GM12878 (cell line): ENCODE data around the gene FADD.

ENCODE experiments used
- FOXK2 ChIP-seq: fragments of 450-650 bp; IDR thresholded peaks from 2 replicates; pipeline ENCODE4 v1.6.1; 2017; ENCODE audit warnings: mild to moderate bottlenecking, moderate library complexity
- MAX ChIP-seq: IDR thresholded peaks from 2 replicates; pipeline ENCODE4 v1.6.1; 2012; ENCODE audit warnings: low read depth, low read length, improper control_type of control experiment
- SMC3 ChIP-seq: IDR thresholded peaks from 2 replicates; pipeline ENCODE4 v1.6.1; 2011; ENCODE audit warnings: low read length, improper control_type of control experiment, borderline replicate concordance
- SP1 ChIP-seq: IDR thresholded peaks from one replicate; pipeline ENCODE4 v1.6.1; 2011; ENCODE audit warnings: low read depth, low read length
- TF ChIP-seq, protein P1 (sequence below): fragments of 450-650 bp; IDR thresholded peaks from 2 replicates; pipeline ENCODE4 v1.6.1; 2017; ENCODE audit warnings: borderline replicate concordance
- TF ChIP-seq, protein P2 (sequence below): IDR thresholded peaks from 2 replicates; pipeline ENCODE4 v1.6.1; 2012; ENCODE audit warnings: mild to moderate bottlenecking, low read depth, low read length

DNA sequence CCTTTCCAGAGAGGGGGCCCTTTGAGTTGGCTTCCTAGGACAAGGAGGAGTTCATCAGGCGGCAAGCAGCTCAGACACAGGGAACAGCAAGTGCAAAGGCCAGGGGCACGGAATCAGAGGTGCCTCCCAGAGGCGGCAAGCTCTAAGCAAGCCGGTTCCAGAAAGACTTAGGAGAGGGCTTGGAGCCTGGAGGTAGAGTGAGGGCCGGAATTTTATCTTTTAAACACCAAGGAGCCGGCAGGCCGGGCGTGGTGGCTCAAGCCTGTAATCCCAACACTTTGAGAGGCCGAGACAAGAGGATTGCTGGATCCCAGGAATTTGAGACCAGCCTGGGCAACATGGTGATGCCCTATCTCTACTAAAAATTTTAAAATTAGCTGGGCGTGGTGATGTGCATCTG lies 26.6 kb downstream of the FADD start:
- TF ChIP-seq SMC3 (no peak), MAX (no peak), SP1 (no peak), FOXK2 (no peak)
- TF ChIP-seq, protein P1, sequence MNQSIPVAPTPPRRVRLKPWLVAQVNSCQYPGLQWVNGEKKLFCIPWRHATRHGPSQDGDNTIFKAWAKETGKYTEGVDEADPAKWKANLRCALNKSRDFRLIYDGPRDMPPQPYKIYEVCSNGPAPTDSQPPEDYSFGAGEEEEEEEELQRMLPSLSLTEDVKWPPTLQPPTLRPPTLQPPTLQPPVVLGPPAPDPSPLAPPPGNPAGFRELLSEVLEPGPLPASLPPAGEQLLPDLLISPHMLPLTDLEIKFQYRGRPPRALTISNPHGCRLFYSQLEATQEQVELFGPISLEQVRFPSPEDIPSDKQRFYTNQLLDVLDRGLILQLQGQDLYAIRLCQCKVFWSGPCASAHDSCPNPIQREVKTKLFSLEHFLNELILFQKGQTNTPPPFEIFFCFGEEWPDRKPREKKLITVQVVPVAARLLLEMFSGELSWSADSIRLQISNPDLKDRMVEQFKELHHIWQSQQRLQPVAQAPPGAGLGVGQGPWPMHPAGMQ: no peak
- TF ChIP-seq, protein P2, sequence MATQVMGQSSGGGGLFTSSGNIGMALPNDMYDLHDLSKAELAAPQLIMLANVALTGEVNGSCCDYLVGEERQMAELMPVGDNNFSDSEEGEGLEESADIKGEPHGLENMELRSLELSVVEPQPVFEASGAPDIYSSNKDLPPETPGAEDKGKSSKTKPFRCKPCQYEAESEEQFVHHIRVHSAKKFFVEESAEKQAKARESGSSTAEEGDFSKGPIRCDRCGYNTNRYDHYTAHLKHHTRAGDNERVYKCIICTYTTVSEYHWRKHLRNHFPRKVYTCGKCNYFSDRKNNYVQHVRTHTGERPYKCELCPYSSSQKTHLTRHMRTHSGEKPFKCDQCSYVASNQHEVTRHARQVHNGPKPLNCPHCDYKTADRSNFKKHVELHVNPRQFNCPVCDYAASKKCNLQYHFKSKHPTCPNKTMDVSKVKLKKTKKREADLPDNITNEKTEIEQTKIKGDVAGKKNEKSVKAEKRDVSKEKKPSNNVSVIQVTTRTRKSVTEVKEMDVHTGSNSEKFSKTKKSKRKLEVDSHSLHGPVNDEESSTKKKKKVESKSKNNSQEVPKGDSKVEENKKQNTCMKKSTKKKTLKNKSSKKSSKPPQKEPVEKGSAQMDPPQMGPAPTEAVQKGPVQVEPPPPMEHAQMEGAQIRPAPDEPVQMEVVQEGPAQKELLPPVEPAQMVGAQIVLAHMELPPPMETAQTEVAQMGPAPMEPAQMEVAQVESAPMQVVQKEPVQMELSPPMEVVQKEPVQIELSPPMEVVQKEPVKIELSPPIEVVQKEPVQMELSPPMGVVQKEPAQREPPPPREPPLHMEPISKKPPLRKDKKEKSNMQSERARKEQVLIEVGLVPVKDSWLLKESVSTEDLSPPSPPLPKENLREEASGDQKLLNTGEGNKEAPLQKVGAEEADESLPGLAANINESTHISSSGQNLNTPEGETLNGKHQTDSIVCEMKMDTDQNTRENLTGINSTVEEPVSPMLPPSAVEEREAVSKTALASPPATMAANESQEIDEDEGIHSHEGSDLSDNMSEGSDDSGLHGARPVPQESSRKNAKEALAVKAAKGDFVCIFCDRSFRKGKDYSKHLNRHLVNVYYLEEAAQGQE: no peak
